Fibroblast of lung (primary cell): ENCODE measurements around the gene WDR86. TPM values are rescaled to one million over a fixed set of nuclear protein-coding genes. Genes with fewer than 3 reads are reported as not detected.

ENCODE experiments used
- DNase-seq, 2 donors: peaks; one replicate each; pipeline versions ENCODE4 v3.0.0 to v3.0.0-alpha.2; 2010; ENCODE audit warnings: low read depth in 2 of 2
- H2AFZ ChIP-seq: 2 replicates; pipeline ENCODE4 v1.5.1; 2012; ENCODE audit warnings: low read length, control low read depth, inconsistent platforms
- H3K27ac ChIP-seq: 2 replicates; pipeline ENCODE4 v1.5.1; 2011; ENCODE audit warnings: low read length, control low read depth; ENCODE audit not compliant: insufficient read depth
- H3K27me3 ChIP-seq: 2 replicates; pipeline ENCODE4 v1.5.1; 2011; ENCODE audit warnings: mild to moderate bottlenecking, low read length; ENCODE audit not compliant: control insufficient read depth, insufficient read depth
- H3K36me3 ChIP-seq: 2 replicates; pipeline ENCODE4 v1.5.1; 2011; ENCODE audit warnings: low read length; ENCODE audit not compliant: control insufficient read depth, insufficient read depth
- H3K4me1 ChIP-seq: 2 replicates; pipeline ENCODE4 v1.5.1; 2011; ENCODE audit warnings: low read length; ENCODE audit not compliant: control insufficient read depth, insufficient read depth; ENCODE audit errors: extremely low read depth
- H3K4me2 ChIP-seq: 2 replicates; pipeline ENCODE4 v1.5.1; 2011; ENCODE audit warnings: low read length, control low read depth; ENCODE audit not compliant: insufficient read depth; ENCODE audit errors: extremely low read depth
- H3K4me3 ChIP-seq, 4 experiments: fragments of 200-600 bp in 1 of 4; sonication (generic) in 1 of 4; replicated peaks in 1 of 4; 2 replicates each; pipeline ENCODE4 v1.5.1; 2011 to 2016; ENCODE audit warnings: low read length in 4 of 4, low read depth in 3 of 4, mild to moderate bottlenecking in 3 of 4, control low read depth in 2 of 4, inconsistent platforms in 1 of 4, mixed read lengths in 1 of 4; ENCODE audit not compliant: insufficient read depth in 1 of 4; ENCODE audit errors: control extremely low read depth in 1 of 4
- H3K79me2 ChIP-seq: 2 replicates; pipeline ENCODE4 v1.5.1; 2012; ENCODE audit warnings: mild to moderate bottlenecking, low read length, inconsistent platforms; ENCODE audit not compliant: control insufficient read depth, insufficient read depth
- H3K9ac ChIP-seq: 2 replicates; pipeline ENCODE4 v1.5.1; 2011; ENCODE audit warnings: mild to moderate bottlenecking, low read length, control low read depth; ENCODE audit not compliant: insufficient read depth
- H3K9me3 ChIP-seq: 2 replicates; pipeline ENCODE4 v1.5.1; 2012; ENCODE audit warnings: low read depth, low read length; ENCODE audit not compliant: control insufficient read depth, insufficient read depth
- H4K20me1 ChIP-seq: 2 replicates; pipeline ENCODE4 v1.5.1; 2011; ENCODE audit warnings: low read length; ENCODE audit not compliant: control insufficient read depth, insufficient read depth; ENCODE audit errors: extremely low read depth
- EZH2 ChIP-seq: IDR thresholded peaks from 2 replicates; pipeline ENCODE4 v1.5.1; 2012; ENCODE audit warnings: low read length, control low read depth, mild to moderate bottlenecking; ENCODE audit errors: missing control alignments
- polyA plus RNA-seq, 2 donors: library from polyadenylated mRNA; depleted of rRNA in 1 of 2; stranded (reverse) in 1 of 2; unstranded in 1 of 2; fragments of >200 nt; gene quantifications; 2 replicates each; pipeline ENCODE4 v1.2.1, GENCODE V29; 2011 to 2012; ENCODE audit warnings: missing spikeins in 1 of 2
- total RNA-seq: library from RNA; depleted of rRNA; stranded (reverse); fragments of >200 nt; gene quantifications from 2 replicates; pipeline ENCODE4 v1.2.1, GENCODE V29; 2014
- TF ChIP-seq, protein P1 (sequence below), 2 donors: IDR thresholded peaks in 1 of 2; conservative IDR thresholded peaks in 1 of 2; 1 replicate in 1 of 2; 2 replicates in 1 of 2; pipeline ENCODE4 v1.5.1; 2011 to 2012; ENCODE audit warnings: low read length in 2 of 2, control low read depth in 1 of 2, inconsistent platforms in 1 of 2, low read depth in 1 of 2, mild to moderate bottlenecking in 1 of 2

Gene WDR86
- total and polyA plus RNA-seq, 2 donors (not counting 1 experiment from before 2014, with no cell fraction given), result 0.33 TPM; not detected in 1

DNA sequence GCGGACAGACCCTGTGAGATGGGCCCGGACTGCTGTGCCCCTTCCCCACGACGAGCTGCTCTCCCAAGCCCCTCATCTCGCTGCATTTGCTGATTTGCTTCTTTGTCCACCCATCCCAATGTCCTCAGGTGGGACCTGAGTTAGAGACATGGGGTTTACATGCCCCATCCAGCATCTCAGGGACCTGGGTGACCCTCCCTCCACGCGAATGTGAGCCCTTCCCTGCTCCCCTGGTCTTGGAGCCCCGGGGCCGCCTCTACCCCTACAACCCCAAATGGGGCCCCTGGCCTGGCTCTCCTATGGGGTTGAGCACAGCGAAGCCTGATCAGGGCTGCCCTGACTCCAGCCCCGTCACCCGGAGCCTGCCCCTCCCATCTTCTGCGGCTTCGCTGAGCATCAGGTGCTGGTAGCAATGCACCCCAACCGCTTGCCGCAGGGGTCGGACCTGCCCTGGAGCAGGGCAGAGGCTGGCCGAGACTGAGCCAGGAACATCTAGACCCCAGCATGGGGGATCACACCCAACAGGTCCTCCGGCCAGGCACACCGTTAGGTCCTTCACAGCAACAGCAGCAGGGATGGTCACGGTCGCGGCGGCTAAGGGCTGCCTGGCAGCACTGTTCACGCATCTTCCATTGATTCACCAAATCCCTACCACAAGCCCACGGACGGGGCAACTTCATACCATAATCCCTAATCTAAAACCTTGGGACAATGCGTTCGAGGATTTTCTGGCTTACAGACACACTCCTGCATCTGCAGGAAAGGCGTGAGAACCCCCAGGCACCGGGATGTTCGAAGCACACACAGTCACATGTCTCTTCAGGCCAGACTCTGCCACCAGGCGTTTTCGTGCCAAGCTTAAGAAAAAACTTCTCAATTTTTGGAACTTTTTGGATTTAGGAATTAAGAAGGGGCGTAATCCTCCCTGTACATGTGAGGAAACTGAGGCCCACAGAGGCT is 15.5 kb downstream of the WDR86 start:
- Histone ChIP-seq H2AFZ (no peak overlapping the region), H3K4me2 (no peak overlapping the region), H3K9ac (no peak overlapping the region), H3K4me3 (no peak overlapping the region), H4K20me1 (no peaks in the 10 kb centered on the region), H3K79me2 (no peaks in the 10 kb centered on the region), H3K27me3 (peaks cover 6% of the 10 kb centered on the region), H3K9me3 (no peaks in the 10 kb centered on the region), H3K36me3 (no peaks in the 10 kb centered on the region), H3K4me1 (no peaks in the 10 kb centered on the region), H3K27ac (no peak overlapping the region)
- TF ChIP-seq, protein P1, sequence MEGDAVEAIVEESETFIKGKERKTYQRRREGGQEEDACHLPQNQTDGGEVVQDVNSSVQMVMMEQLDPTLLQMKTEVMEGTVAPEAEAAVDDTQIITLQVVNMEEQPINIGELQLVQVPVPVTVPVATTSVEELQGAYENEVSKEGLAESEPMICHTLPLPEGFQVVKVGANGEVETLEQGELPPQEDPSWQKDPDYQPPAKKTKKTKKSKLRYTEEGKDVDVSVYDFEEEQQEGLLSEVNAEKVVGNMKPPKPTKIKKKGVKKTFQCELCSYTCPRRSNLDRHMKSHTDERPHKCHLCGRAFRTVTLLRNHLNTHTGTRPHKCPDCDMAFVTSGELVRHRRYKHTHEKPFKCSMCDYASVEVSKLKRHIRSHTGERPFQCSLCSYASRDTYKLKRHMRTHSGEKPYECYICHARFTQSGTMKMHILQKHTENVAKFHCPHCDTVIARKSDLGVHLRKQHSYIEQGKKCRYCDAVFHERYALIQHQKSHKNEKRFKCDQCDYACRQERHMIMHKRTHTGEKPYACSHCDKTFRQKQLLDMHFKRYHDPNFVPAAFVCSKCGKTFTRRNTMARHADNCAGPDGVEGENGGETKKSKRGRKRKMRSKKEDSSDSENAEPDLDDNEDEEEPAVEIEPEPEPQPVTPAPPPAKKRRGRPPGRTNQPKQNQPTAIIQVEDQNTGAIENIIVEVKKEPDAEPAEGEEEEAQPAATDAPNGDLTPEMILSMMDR (conservative IDR thresholded peaks at IDR 0.05 in 1 of 2, IDR thresholded peaks at IDR 0.05 in 1 of 2; ENCODE audit: low read depth in 1 of 2, low read length in 2 of 2), result no peak
- TF ChIP-seq EZH2, result no peak
- no peak for DNase-seq

DNA sequence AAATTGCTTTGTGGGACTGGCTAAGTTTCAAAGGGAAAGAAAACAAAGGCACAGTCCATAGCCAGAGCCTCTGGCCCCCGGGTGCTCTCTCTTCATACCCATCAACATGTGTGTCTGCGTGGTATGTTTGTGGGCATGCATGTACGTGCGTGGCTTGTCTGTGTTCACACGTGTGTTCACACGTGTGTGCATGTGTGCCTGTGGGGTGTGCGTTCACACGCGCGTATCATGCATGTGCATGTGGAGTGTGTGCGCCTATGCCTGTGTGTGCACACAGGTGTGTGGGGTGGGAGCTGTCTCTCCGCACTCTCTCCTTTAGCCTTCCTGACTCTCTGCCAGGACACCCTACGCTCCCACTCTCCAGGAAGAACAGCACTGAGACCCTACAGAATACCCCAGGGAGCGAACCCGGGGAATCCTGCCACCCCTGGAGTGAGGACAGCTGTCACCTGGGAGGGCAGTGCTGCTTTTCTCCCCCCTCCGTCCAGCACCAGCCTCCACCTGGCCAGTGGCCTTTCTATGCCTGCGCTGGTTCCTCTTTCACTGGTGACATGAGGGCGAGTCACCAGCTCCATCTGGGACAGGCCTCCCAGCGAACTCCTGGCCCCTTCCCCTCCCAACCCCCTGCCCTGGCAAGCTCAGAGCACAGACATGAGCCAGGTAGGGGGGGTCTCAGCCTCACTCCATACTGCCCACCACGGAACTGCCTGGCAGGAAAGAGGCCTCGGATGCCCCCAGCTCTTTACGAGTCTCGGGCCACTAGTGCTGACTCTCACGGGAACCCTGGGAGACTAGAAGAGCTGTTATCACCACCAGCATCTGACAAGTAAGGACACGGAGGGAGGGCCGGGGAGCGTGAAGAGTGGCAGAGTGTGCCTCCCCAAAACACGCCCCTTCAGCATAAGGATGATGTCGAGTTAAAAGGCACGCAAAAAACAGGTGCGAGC is 16.5 kb downstream of the WDR86 start:
- H3K79me2 ChIP-seq, result no peaks in the 10 kb centered on the region
- H3K4me1 ChIP-seq, result no peaks in the 10 kb centered on the region
- no peaks in the 10 kb centered on the region for H4K20me1 ChIP-seq
- DNase-seq, result no peak
- H3K9ac ChIP-seq, result no peak overlapping the region
- no peak overlapping the region for H2AFZ ChIP-seq
- no peak overlapping the region for H3K4me3 ChIP-seq
- TF ChIP-seq EZH2, result no peak
- TF ChIP-seq, protein P1 (conservative IDR thresholded peaks at IDR 0.05 in 1 of 2, IDR thresholded peaks at IDR 0.05 in 1 of 2; ENCODE audit: low read depth in 1 of 2, low read length in 2 of 2), result no peak
- no peak overlapping the region for H3K4me2 ChIP-seq
- no peak overlapping the region for H3K27ac ChIP-seq
- H3K9me3 ChIP-seq, result no peaks in the 10 kb centered on the region
- H3K27me3 ChIP-seq, result peaks cover 7% of the 10 kb centered on the region
- H3K36me3 ChIP-seq, result no peaks in the 10 kb centered on the region

DNA sequence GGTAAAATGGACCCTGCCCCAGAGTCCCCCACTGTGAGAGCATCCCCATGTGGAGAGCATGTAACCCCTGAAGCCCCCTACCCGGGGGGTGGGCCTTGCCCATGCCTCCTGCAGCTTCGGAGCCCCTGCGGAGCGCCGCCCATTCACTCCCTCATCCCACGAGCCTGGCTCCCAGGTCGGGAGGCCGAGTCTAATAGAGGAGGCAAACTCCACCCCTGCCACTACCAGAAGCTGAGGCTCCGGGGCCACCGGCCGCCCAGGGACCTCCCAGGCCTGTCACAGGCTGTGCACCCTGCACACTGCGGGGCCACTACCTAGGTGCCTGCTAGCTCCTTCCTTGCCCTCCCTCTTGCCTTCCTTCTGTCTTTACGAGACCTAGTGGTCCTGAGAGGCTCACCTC is 17.4 kb downstream of the WDR86 start:
- Histone ChIP-seq H3K4me2 (no peak overlapping the region), H3K9ac (no peak overlapping the region), H3K27me3 (peaks cover 7% of the 10 kb centered on the region), H3K79me2 (no peaks in the 10 kb centered on the region), H2AFZ (no peak overlapping the region), H3K9me3 (no peaks in the 10 kb centered on the region), H3K4me3 (no peak overlapping the region), H4K20me1 (no peaks in the 10 kb centered on the region), H3K4me1 (no peaks in the 10 kb centered on the region), H3K36me3 (no peaks in the 10 kb centered on the region), H3K27ac (no peak overlapping the region)
- no peak for DNase-seq
- no peak for TF ChIP-seq EZH2
- TF ChIP-seq, protein P1 (conservative IDR thresholded peaks at IDR 0.05 in 1 of 2, IDR thresholded peaks at IDR 0.05 in 1 of 2; ENCODE audit: low read depth in 1 of 2, low read length in 2 of 2), result no peak
